GM19351 (cell line): ENCODE measurements around the gene PKHD1.
"Not testable (repeated sequence)": the region's sequence is repeated elsewhere in the genome, so short reads cannot be mapped to it uniquely, and the experiment has no call there.

Experiments
- ATAC-seq: cut with Tn5 transposase; IDR thresholded peaks from one replicate; pipeline ENCODE4 v1.9.1; 2021; ENCODE audit warnings: mild to moderate bottlenecking, moderate library complexity; ENCODE audit not compliant: unreplicated experiment

Gene PKHD1

DNA sequence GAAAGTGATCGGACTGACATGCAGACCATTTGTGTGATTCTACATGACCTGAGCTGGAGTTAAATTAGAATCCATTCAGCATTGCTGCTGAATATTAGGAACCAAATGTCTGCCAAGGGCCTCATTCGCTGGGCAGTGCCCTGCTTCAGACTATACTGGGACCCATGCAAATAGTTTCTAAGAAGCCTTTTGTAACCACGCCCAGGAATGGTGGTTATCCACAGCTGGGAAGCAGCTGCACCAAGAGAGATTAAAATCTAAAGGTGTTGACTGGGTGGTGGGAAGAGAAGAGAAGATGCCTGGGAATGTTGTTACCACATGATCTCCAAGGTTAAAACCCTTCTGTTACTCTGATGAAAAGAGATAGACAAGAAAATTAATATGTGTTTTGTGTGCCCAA lies 156.8 kb downstream of the PKHD1 start:
- no peak for ATAC-seq

DNA sequence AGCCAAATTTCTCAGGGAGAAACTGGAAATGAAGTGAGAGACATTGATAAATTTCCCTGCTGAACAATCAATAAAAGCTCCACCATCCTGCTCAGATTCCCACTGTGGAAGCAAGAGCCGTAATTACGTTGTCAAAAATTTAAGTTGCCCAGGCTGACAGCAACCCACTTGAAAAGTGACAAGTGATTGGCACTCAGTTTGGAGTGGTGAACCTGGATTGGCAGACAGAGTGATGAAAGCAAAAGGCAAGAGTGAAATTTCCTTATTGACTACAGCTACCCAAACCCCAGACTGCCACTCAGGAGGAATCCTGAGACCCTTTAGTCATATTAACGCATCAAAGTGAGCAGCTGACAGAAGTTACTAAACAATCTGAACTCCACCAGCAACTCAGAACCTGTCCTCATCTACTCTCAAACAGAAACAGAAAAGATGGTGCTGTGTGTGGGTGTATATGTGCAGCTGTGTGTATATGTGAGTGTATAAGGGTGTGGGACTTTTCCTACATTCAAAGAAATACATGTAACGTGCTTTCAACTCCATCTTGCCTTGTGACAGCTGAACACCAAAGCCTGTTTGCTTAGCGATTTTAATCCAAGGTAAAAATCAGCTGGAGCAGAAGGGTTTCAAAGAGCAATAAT lies 157.4 kb downstream of the PKHD1 start:
- peak; percentile 28 for ATAC-seq

- ATAC-seq: peak; percentile 77
These were observed 159.1 kb downstream of the PKHD1 start for GRCh38 chr6:51928320-51928719.

DNA sequence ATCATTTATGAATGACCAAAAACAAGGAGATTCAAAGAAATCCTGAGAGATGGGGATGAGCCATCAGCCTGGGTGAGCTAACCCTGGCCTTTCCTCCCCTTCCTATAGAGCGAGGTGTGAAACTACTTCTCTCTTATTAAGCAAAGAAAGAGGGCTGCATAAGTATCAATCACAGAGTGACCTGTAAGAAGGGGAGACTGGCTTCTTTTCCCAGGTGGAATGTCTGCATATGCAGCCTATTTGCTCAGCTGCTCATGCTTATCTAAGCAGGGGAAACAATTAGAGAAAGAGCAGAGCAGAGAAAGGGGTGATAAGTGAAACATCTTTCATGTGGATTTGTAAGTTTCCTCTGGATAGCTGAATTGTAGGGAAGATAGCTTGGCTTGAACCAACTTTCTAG lies 160.0 kb downstream of the PKHD1 start:
- ATAC-seq: no peak

- peak; percentile 40 for ATAC-seq
These were observed 161.3 kb downstream of the PKHD1 start for GRCh38 chr6:51926125-51926524.

DNA sequence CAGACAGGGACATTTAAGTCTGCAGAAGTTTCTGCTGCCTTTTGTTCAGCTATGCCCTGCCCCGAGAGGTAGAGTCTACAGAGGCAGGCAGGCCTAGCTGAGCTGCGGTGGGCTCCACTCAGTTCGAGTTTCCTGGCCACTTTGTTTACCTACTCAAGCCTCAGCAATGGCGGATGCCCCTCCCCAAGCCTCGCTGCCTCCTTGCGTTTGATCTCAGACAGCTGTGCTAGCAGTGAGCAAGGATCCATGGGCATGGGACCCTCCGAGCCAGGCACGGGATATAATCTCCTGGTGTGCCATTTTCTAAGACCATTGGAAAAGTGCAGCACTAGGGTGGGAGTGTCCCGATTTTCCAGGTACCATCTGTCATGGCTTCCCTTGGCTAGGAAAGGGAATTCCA lies 164.9 kb downstream of the PKHD1 start:
- ATAC-seq: not testable (repeated sequence)

DNA sequence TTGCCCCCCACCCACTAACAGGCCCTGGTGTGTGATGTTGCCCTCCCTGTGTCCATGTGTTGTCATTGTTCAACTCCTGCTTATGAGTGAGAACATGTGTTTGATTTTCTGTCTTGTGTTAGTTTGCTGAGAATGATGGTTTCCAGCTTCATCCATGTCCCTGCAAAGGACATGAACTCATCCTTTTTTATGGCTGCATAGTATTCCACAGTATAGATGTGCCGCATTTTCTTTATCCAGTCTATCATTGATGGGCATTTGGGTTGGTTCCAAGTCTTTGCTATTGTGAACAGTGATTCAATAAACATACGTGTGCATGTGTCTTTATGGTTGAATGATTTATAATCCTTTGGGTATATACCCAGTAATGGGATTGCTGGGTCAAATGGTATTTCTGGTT lies 169.1 kb downstream of the PKHD1 start:
- not testable (repeated sequence) for ATAC-seq

GRCh38 chr6:51915098-51915497 lies 172.3 kb downstream of the PKHD1 start:
- no peak for ATAC-seq

GRCh38 chr6:51913265-51913664 lies 174.1 kb downstream of the PKHD1 start:
- ATAC-seq: no peak

- no peak for ATAC-seq
These were observed 176.6 kb downstream of the PKHD1 start for GRCh38 chr6:51910851-51911250.

DNA sequence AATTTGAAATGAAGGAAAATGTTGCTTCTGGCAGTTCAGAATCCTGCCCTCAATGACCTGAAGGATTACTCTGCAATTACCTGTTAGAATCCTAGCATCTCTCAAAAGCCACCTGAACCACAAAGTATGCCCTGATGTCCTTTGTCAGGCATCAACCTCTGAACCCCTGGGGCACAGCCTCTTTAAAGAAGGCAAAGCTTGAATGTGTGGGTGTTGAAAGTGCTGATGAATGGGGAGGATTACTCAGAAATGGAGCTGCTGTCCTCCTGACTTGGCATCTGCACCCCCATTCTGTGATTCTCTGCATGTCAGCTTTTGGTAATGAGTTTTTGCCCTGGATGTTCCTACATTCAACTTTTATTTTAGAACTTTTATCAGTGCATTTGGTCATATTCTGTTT lies 179.2 kb downstream of the PKHD1 start:
- peak; percentile 80 for ATAC-seq

- peak; percentile 95 for ATAC-seq
These were observed 185.3 kb downstream of the PKHD1 start for GRCh38 chr6:51901766-51902764.

DNA sequence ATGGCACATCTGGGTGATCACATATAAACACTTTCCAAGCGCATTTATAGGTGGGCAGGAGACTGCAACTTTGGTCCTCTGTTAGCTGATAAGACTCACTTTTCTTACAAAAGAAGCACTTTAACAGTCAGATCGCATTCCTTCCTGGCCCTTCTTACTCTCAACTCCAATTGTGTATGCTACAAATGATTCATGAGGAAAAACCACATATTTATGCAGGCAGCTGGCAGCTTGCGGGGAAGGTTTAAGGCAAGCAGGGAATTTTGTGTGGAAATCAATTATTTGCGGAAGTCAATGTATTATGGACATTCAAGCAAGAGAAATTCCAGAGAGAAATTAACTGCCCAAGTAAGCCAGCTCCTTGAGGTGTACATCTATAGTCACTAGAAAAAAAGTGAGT lies 194.0 kb downstream of the PKHD1 start:
- ATAC-seq: no peak

GRCh38 chr6:51892750-51893149 lies 194.7 kb downstream of the PKHD1 start:
- no peak for ATAC-seq

DNA sequence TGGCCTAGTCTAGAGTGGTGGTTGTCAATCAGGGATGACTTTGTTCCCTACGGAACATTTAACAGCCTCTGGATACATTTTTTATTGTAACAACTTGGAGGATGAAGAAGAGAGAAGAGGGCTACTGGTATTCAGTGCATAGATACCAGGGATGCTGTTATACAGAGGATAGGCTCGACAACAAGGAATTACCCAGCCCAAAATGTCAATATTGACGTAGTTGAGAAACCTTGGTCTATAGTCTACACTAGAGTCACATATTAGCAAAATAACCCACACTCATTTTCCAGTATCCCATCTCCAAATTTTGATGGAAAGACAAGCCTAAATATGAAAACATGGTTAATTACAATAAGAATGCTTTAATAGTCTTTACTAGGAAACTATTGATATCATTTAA lies 195.1 kb downstream of the PKHD1 start:
- no peak for ATAC-seq

DNA sequence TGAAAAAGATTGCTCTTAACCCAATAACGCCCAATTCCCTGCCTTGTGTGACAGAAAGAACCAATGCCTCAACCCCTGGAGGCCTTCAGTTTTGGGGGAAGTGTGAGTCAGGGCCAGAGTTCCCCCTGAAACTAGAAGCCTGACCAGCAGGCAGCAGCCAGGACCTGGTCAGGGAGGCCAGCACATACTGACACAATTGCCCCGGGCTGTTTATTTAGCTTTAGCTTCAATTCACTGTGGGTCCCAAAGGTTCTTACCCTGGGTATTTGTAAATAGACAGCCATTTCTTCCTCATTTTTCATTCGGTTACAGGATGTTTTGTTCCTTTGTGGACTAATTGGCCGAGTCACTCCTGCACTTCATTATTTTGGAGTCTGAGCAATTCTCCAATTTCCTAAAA lies 195.6 kb downstream of the PKHD1 start:
- no peak for ATAC-seq

DNA sequence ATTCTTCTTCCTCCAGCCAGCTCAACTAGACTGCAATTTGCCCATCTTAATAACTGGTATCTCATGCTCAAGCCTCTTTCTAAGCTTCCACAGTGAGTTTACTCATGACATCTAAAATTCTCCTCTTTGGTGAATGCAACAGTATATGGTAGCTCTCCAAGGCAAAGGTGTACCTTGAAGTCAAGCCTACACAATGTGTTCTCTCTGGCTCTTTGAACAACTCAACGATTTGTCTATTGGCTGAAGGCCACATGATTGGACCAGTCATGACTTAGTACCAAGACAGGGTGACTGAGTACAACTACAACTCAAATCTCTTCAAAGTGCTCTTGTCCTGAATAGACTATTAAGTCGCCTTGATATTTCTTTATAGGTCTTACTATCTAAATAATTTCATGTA lies 199.6 kb downstream of the PKHD1 start:
- no peak for ATAC-seq

DNA sequence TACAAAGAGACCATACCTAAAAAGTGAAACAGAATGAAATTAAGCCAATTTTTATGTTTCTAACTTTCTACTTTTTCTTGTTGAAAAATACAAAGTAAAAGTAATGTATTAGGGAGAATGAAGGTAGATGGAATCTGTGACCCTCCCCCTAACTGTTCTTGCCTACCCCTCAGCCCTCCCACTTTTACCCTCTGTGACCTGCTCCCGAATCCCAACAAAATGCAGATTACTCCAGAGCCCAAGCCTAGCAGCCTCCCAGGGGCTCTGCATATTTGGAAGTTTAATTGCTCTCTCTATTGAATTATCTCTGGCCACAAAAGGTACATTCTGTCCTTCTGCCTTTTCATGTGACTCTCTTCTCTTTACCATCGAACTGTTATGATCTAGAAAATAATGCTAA lies 201.5 kb downstream of the PKHD1 start:
- ATAC-seq: no peak

DNA sequence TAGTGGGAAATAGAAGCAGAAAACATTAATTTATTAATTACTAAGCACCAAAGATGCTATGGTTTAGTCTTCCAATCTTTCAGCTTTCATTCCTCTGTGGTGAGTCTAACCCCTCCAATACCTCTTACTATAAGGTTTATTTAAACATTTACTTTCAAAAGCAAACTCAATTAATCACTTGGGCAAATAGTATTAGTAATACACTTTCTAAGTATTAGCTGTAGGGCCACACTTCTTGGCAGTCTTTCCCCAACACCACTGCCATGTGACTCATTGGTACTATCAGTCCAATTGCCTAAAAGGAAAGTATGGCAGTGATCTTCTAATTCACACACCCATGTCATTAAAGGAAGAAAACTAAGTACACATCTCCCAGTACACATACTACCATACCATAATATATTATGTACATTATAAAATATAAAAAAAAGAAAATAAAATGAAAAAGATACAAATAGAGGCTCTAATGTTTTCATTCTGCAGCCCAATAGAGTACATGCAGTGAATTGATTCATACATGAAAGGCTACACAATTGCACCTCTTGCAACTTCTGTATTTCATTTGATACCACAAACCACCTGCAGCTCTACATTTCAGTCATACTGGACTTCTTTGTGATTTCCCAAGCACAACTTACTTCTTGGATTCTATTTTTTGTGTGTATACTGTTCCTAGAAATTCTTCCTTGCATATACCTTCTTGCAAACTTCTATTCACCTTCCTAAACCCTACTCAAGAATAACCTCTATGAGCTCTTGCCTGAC lies 218.6 kb downstream of the PKHD1 start:
- peak; percentile 78 for ATAC-seq

GRCh38 chr6:51866867-51867266 lies 220.5 kb downstream of the PKHD1 start:
- ATAC-seq: no peak

DNA sequence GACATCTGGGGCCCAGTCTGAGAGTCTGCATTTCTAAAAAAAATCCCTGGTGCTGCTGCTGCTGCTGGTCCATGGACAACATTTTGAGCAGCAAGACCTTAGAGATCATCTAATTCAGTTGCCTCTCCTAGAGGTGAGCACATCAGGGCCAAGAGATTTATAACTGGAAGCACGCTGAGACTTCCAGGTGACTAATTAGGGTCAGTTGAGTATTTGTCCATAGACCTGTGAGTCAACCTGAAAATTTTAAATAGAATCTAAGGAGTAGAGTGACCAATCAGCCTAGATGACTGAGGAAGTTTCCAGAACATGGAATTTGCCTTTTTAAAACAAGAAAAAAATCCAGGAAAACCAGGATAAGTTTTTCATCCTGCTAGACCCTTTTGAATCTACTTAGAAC lies 221.4 kb downstream of the PKHD1 start:
- no peak for ATAC-seq
